Measurements from ENCODE around the gene APPBP2.
"Not testable (repeated sequence)": the region's sequence is repeated elsewhere in the genome, so short reads cannot be mapped to it uniquely, and the experiment has no call there.

The APPBP2 gene

DNA sequence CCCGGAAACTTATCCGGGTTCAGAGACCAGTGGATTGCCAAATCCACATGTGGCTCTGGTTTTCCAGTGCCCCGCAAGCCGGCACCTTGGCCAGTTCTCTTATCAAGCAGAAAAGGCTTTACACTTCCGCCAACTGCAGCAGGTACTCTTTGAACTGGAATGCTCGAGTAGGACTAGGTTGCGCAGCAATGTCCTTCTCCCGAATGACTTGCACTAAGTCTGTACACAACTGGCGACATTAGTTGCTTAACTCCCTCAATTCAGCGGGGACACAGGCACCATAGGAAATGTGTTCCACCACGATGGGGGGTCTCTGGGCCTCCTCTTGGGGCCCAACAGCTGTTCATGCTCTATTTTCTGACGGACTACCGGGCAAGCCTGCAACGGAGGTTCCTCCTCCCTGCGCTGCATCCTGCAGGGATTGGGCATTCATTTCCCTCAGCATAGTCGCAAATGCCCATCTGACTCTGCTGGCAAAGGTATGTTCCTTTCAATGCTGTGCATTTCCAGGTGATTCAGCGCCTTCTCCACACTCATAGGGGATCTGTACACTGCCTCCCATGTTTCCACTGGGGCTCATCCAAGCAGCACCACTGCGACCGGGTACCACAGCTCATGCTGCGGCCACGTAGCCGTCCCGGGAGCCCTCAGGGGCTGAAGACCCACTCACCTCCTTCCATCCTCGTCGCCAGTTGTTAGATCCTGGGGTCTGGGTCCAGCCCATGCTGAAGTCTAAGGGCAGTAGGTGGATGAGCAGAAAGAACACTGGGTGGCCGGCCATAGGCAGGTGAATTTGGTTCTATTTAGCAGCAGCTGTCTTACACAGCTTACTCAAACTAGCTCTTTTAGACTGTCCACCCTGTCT lies 34.2 kb upstream of the APPBP2 start:
- no peak overlapping the region for H3K4me3 ChIP-seq (ENCODE audit: low read length)
- TF ChIP-seq CTCF (conservative IDR thresholded peaks at IDR 0.05; ENCODE audit: low read depth, low read length): no peak
- no peak for DNase-seq (ENCODE audit: low read depth)

DNA sequence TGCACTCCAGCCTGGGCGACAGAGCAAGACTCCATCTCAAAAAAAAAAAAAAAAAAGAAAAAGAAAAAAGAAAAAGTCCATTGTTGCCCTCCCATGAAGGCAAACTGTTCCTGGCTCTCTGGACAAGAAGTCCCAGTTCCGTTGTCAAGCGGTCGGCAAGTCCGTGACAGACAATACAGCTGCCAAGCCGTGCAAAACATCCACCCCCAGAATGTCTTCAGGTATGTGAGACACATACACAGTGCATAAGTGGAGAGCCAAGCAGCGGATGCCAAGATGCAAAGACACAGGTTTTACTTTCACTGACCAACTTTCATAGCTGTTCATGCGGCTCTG lies 33.6 kb upstream of the APPBP2 start:
- H3K4me3 ChIP-seq (ENCODE audit: low read length): no peak overlapping the region
- TF ChIP-seq CTCF (conservative IDR thresholded peaks at IDR 0.05; ENCODE audit: low read depth, low read length): no peak
- DNase-seq (ENCODE audit: low read depth): no peak

GRCh38 chr17:60557805-60558204 lies 31.8 kb upstream of the APPBP2 start:
- no peak for DNase-seq (ENCODE audit: low read depth)
- H3K4me3 ChIP-seq (ENCODE audit: low read length): no peak overlapping the region
- TF ChIP-seq CTCF (conservative IDR thresholded peaks at IDR 0.05; ENCODE audit: low read depth, low read length): no peak

DNA sequence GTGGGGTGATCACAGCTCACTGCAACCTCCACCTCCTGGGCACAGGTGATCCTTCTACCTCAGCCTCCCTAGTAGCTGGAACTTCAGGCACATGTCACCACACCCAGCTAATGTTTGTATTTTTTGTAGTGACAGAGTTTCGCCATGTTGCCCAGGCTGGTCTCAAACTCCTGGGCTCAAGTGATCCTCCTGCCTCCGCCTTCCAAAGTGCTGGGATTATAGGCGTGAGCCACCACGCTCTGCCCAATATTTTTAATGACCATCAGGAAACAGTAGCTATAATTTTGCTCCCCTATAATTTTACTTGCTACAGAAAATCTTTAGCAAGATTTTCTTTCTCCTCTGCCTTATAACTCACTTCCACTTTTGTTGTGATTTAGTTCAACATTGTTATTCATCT lies 29.7 kb upstream of the APPBP2 start:
- no peak for DNase-seq (ENCODE audit: low read depth)
- no peak for TF ChIP-seq CTCF (conservative IDR thresholded peaks at IDR 0.05; ENCODE audit: low read depth, low read length)
- H3K4me3 ChIP-seq (ENCODE audit: low read length): no peak overlapping the region

GRCh38 chr17:60554377-60554788 lies 28.3 kb upstream of the APPBP2 start:
- DNase-seq (ENCODE audit: low read depth): peak; percentile 98
- no peak overlapping the region for H3K4me3 ChIP-seq (ENCODE audit: low read length)
- TF ChIP-seq CTCF (conservative IDR thresholded peaks at IDR 0.05; ENCODE audit: low read depth, low read length): no peak

- DNase-seq (ENCODE audit: low read depth): not testable (repeated sequence)
These were observed 26.2 kb upstream of the APPBP2 start for GRCh38 chr17:60552255-60552654.

DNA sequence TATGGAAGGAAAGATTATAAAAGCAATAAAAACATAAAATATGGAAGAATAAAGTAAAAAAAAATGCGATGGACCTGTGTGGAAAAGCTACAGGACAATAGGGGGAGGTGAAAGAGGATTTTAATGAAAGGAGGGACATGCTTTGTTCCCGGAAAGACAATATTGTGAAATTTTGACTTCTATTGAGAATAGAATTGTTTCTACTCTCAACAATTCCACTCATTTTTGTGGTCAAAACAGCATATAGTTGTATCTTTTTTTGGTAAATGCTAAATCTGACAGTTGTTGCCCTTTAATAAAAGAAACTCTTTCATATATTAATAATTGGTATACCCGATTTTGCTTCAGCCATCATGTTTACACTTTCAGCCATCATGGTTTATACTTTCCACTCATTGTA lies 22.9 kb upstream of the APPBP2 start:
- DNase-seq (ENCODE audit: low read depth): no peak
- no peak for TF ChIP-seq CTCF (conservative IDR thresholded peaks at IDR 0.05; ENCODE audit: low read depth, low read length)
- no peak overlapping the region for H3K4me3 ChIP-seq (ENCODE audit: low read length)

More at GRCh38 chr17:60552255-60552654, 26.2 kb upstream of the APPBP2 start:
- H3K4me3 ChIP-seq (ENCODE audit: low read length): not testable (repeated sequence)
